Left forelimb (tissue), 1 donor: ENCODE measurements around the gene ABCB4.

ENCODE experiments used
- DNase-seq: peaks from one replicate; pipeline ENCODE4 v3.0.0-alpha.2; 2018; ENCODE audit warnings: low spot score

Gene ABCB4

GRCh38 chr7:87475359-87476178 is at the start of gene ABCB4:
TSS of gene ABCB4 (minus strand) at chr7:87475680. CDS start at chr7:87475465, 215 bp downstream.
- no peak for DNase-seq

- DNase-seq = no peak
Measured at GRCh38 chr7:87518735-87519134, 43.3 kb upstream of the ABCB4 start.

- DNase-seq = no peak
Measured at GRCh38 chr7:87517891-87518290, 42.4 kb upstream of the ABCB4 start.

GRCh38 chr7:87517136-87517815 is 41.8 kb upstream of the ABCB4 start:
- DNase-seq = no peak

GRCh38 chr7:87513735-87514335 is 38.4 kb upstream of the ABCB4 start:
- no peak for DNase-seq

GRCh38 chr7:87512906-87513305 is 37.4 kb upstream of the ABCB4 start:
- no peak for DNase-seq

- DNase-seq = no peak
Measured at GRCh38 chr7:87511510-87511909, 36.0 kb upstream of the ABCB4 start.

- no peak for DNase-seq
Measured at GRCh38 chr7:87510411-87510875, 35.0 kb upstream of the ABCB4 start.

- DNase-seq = no peak
Measured at GRCh38 chr7:87507446-87507845, 32.0 kb upstream of the ABCB4 start.

- DNase-seq = no peak
Measured at GRCh38 chr7:87506246-87507180, 31.0 kb upstream of the ABCB4 start.

GRCh38 chr7:87505557-87506245 is 30.2 kb upstream of the ABCB4 start:
- DNase-seq = no peak

GRCh38 chr7:87505122-87505521 is 29.6 kb upstream of the ABCB4 start:
- no peak for DNase-seq

GRCh38 chr7:87499494-87499893 is 24.0 kb upstream of the ABCB4 start:
- DNase-seq = no peak

- DNase-seq = no peak
Measured at GRCh38 chr7:87498893-87499292, 23.4 kb upstream of the ABCB4 start.

- no peak for DNase-seq
Measured at GRCh38 chr7:87497482-87497881, 22.0 kb upstream of the ABCB4 start.

- no peak for DNase-seq
Measured at GRCh38 chr7:87495366-87495765, 19.9 kb upstream of the ABCB4 start.

GRCh38 chr7:87494454-87494853 is 19.0 kb upstream of the ABCB4 start:
- no peak for DNase-seq

GRCh38 chr7:87483131-87483530 is 7.7 kb upstream of the ABCB4 start:
- DNase-seq = no peak

- DNase-seq = no peak
Measured at GRCh38 chr7:87482115-87482514, 6.6 kb upstream of the ABCB4 start.

GRCh38 chr7:87480386-87480785 is 4.9 kb upstream of the ABCB4 start:
- DNase-seq = no peak

GRCh38 chr7:87479951-87480350 is 4.5 kb upstream of the ABCB4 start:
- no peak for DNase-seq
